ENCODE measurements around the gene DENND1A. TPM values are rescaled to one million over a fixed set of nuclear protein-coding genes. Genes with fewer than 3 reads are reported as not detected.
A peak's percentile ranks its signal among the peaks of the same experiment; 100 is the strongest.

DENND1A gene
- total RNA-seq, 4 donors from 2014 or later = 37.1 to 55.3 (median 50.0) TPM

GRCh38 chr9:123753669-123754258, 176.2 kb downstream of the DENND1A start:
- Histone ChIP-seq H3K27ac (no peak overlapping the region), H3K4me1 (no peaks in the 10 kb centered on the region), H3K4me3 (no peak overlapping the region), H3K36me3 (peaks cover 0 to 11% (median 0%) of the 10 kb centered on the region in 3 donors), H3K27me3 (no peaks in the 10 kb centered on the region), H3K9me3 (no peaks in the 10 kb centered on the region)
- TF ChIP-seq POLR2A (IDR thresholded peaks at IDR 0.05) (no peak), CTCF (IDR thresholded peaks at IDR 0.05) (no peak)
- DNase-seq = no peak

GRCh38 chr9:123753016-123753415, 176.9 kb downstream of the DENND1A start:
- Histone ChIP-seq H3K36me3 (peaks cover 0 to 11% (median 0%) of the 10 kb centered on the region in 3 donors), H3K4me1 (no peaks in the 10 kb centered on the region), H3K9me3 (no peaks in the 10 kb centered on the region), H3K27ac (no peak overlapping the region), H3K27me3 (no peaks in the 10 kb centered on the region), H3K4me3 (no peak overlapping the region)
- TF ChIP-seq CTCF (IDR thresholded peaks at IDR 0.05) (no peak), POLR2A (IDR thresholded peaks at IDR 0.05) (no peak)
- no peak for DNase-seq

GRCh38 chr9:123749580-123750202, 180.2 kb downstream of the DENND1A start:
- Histone ChIP-seq H3K27me3 (no peaks in the 10 kb centered on the region), H3K4me3 (no peak overlapping the region), H3K4me1 (no peaks in the 10 kb centered on the region), H3K36me3 (no peaks in the 10 kb centered on the region), H3K27ac (peak overlapping the region in 1 of 4 donors; percentile 31), H3K9me3 (no peaks in the 10 kb centered on the region)
- DNase-seq = peak in 1 of 3 donors; percentile 19
- TF ChIP-seq CTCF (IDR thresholded peaks at IDR 0.05) (no peak), POLR2A (IDR thresholded peaks at IDR 0.05) (no peak)

GRCh38 chr9:123746765-123747164, 183.2 kb downstream of the DENND1A start:
- no peaks in the 10 kb centered on the region for H3K27me3 ChIP-seq
- H3K36me3 ChIP-seq = no peaks in the 10 kb centered on the region
- no peak overlapping the region for H3K4me3 ChIP-seq
- H3K9me3 ChIP-seq = no peaks in the 10 kb centered on the region
- no peak for DNase-seq
- TF ChIP-seq CTCF (IDR thresholded peaks at IDR 0.05) (no peak), POLR2A (IDR thresholded peaks at IDR 0.05) (no peak)
- peaks cover 0 to 8% (median 0%) of the 10 kb centered on the region in 4 donors for H3K4me1 ChIP-seq
- no peak overlapping the region for H3K27ac ChIP-seq

- no peak overlapping the region for H3K4me3 ChIP-seq
These were observed 184.0 kb downstream of the DENND1A start for GRCh38 chr9:123745933-123746332.

More at GRCh38 chr9:123745933-123746332, 184.0 kb downstream of the DENND1A start:
- H3K27ac ChIP-seq = no peak overlapping the region
- no peaks in the 10 kb centered on the region for H3K27me3 ChIP-seq
- TF ChIP-seq POLR2A (IDR thresholded peaks at IDR 0.05) (no peak), CTCF (IDR thresholded peaks at IDR 0.05) (no peak)
- no peaks in the 10 kb centered on the region for H3K36me3 ChIP-seq
- no peak for DNase-seq
- peaks cover 0 to 11% (median 0%) of the 10 kb centered on the region in 4 donors for H3K4me1 ChIP-seq
- H3K9me3 ChIP-seq = no peaks in the 10 kb centered on the region
